ENCODE results near the gene CRYBG1. TPM values are rescaled to one million over a fixed set of nuclear protein-coding genes. Genes with fewer than 3 reads are reported as not detected.
A peak's percentile ranks its signal among the peaks of the same experiment; 100 is the strongest.

CRYBG1 gene
- total and polyA plus RNA-seq, 3 experiments from 2014 or later, result 19.4 to 32.3 (median 32.3) TPM

DNA sequence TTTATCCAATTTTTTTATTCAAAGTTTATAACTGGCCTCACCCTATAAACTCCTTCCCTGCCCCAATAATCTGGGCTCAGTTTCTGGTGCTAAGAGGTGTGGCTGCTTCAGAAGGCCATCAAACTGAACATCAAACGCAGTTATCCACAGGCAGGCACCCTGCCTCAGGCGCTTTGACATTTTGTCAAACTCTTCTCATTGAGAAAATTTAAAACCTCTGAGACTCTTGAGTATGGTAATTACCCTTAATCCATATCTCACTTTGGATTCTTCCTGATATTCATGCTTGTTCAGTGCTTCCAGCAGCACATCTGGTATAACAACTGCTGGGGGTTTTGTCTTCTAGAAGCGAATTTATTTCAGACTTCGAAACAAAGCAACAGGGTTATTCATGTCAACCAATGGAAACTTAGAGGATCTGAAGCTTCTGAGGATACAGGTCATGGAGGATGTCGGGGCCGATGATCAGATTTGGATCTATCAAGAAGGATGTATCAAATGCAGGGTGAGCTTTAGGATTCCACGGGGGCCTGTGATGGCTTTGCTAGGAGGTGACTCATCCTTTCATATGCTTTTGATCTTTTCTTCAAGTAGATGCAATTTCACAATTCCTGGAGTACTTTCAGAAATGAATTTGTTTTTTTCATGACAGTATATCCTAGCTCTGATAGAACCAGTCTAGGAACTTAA lies 200.6 kb downstream of the CRYBG1 start:
- CTCF ChIA-PET, result interaction anchor here (1.2 to 3.8 kb wide), 4 partner anchors 16 to 116 kb away, joined by 3 to 24 read pairs (median 12); no protein-coding TSS in a partner anchor
- POLR2A ChIA-PET, result interaction anchor here (0.9 kb wide), 1 partner anchor 49 kb away, joined by 4 read pairs; no protein-coding TSS in a partner anchor
- H3K27me3 ChIP-seq (ENCODE audit: insufficient read depth, low read length, poor library complexity, severe bottlenecking), result no peaks in the 10 kb centered on the region
- Mint-ChIP-seq H3K36me3 (peaks cover 0 to 89% (median 35%) of the 10 kb centered on the region in 3 donors), H3K27me3 (no peaks in the 10 kb centered on the region), H3K4me1 (peaks cover 0 to 6% (median 2%) of the 10 kb centered on the region in 3 donors), H3K4me3 (no peak overlapping the region), H3K9me3 (no peaks in the 10 kb centered on the region), H3K27ac (peak overlapping the region in 5 of 8 donors; percentile 27 to 87 (median 61))
- no peak for DNase-seq
- peaks cover 15% of the 10 kb centered on the region for H3K36me3 ChIP-seq (ENCODE audit: insufficient read depth, low read length)
- H3K4me3 ChIP-seq (ENCODE audit: low read length), result no peak overlapping the region
- H3K27ac ChIP-seq (ENCODE audit: low read depth, low read length), result no peak overlapping the region
- H3K9me3 ChIP-seq (ENCODE audit: low read length), result no peaks in the 10 kb centered on the region
- no peaks in the 10 kb centered on the region for H3K4me1 ChIP-seq (ENCODE audit: insufficient read depth, low read length)

GRCh38 chr6:106561686-106562405 lies 201.3 kb downstream of the CRYBG1 start:
- CTCF ChIA-PET, result interaction anchor here (1.2 to 3.8 kb wide), 4 partner anchors 16 to 117 kb away, joined by 3 to 24 read pairs (median 12); no protein-coding TSS in a partner anchor
- H3K27ac Mint-ChIP-seq, result peak overlapping the region in 5 of 8 donors; percentile 12 to 86 (median 27)
- no peaks in the 10 kb centered on the region for H3K9me3 Mint-ChIP-seq

GRCh38 chr6:106563614-106564013 lies 203.1 kb downstream of the CRYBG1 start:
- no peaks in the 10 kb centered on the region for H3K9me3 ChIP-seq (ENCODE audit: low read length)
- POLR2A ChIA-PET, result no interaction called here
- H3K36me3 ChIP-seq (ENCODE audit: insufficient read depth, low read length), result peaks cover 29% of the 10 kb centered on the region
- H3K27me3 ChIP-seq (ENCODE audit: insufficient read depth, low read length, poor library complexity, severe bottlenecking), result no peaks in the 10 kb centered on the region
- no peaks in the 10 kb centered on the region for H3K9me3 Mint-ChIP-seq
- CTCF ChIA-PET, result interaction anchor here (0.7 to 5.0 kb wide), 8 partner anchors 38 to 229 kb away, joined by 3 to 74 read pairs (median 5); no protein-coding TSS in a partner anchor
- DNase-seq, result no peak
- H3K4me1 Mint-ChIP-seq, result peaks cover 0 to 5% (median 2%) of the 10 kb centered on the region in 3 donors
- no peaks in the 10 kb centered on the region for H3K4me1 ChIP-seq (ENCODE audit: insufficient read depth, low read length)
- H3K4me3 Mint-ChIP-seq, result no peak overlapping the region
- H3K36me3 Mint-ChIP-seq, result peaks cover 0 to 90% (median 35%) of the 10 kb centered on the region in 3 donors
- H3K27ac ChIP-seq (ENCODE audit: low read depth, low read length), result no peak overlapping the region
- H3K4me3 ChIP-seq (ENCODE audit: low read length), result no peak overlapping the region
- no peaks in the 10 kb centered on the region for H3K27me3 Mint-ChIP-seq
- H3K27ac Mint-ChIP-seq, result peak overlapping the region in 4 of 8 donors; percentile 30 to 93 (median 50)

More at GRCh38 chr6:106561686-106562405, 201.3 kb downstream of the CRYBG1 start:
- Histone ChIP-seq H3K27ac (ENCODE audit: low read depth, low read length) (no peak overlapping the region), H3K27me3 (ENCODE audit: insufficient read depth, low read length, poor library complexity, severe bottlenecking) (no peaks in the 10 kb centered on the region), H3K9me3 (ENCODE audit: low read length) (no peaks in the 10 kb centered on the region), H3K4me3 (ENCODE audit: low read length) (no peak overlapping the region), H3K36me3 (ENCODE audit: insufficient read depth, low read length) (peaks cover 14% of the 10 kb centered on the region), H3K4me1 (ENCODE audit: insufficient read depth, low read length) (no peaks in the 10 kb centered on the region)
- POLR2A ChIA-PET, result interaction anchor here (0.6 to 0.9 kb wide), 2 partner anchors 49 to 1679 kb away, joined by 4 to 17 read pairs; no protein-coding TSS in a partner anchor
- Mint-ChIP-seq H3K27me3 (no peaks in the 10 kb centered on the region), H3K4me1 (peaks cover 0 to 5% (median 2%) of the 10 kb centered on the region in 3 donors), H3K36me3 (peaks cover 0 to 88% (median 39%) of the 10 kb centered on the region in 3 donors), H3K4me3 (no peak overlapping the region)
- DNase-seq, result no peak

- no peak for DNase-seq
- no peaks in the 10 kb centered on the region for H3K4me1 ChIP-seq (ENCODE audit: insufficient read depth, low read length)
- Mint-ChIP-seq H3K9me3 (no peaks in the 10 kb centered on the region), H3K36me3 (peaks cover 0 to 89% (median 34%) of the 10 kb centered on the region in 3 donors), H3K27ac (peak overlapping the region in 2 of 8 donors; percentile 36 to 93), H3K27me3 (no peaks in the 10 kb centered on the region), H3K4me1 (peaks cover 0 to 5% (median 2%) of the 10 kb centered on the region in 3 donors), H3K4me3 (no peak overlapping the region)
- POLR2A ChIA-PET, result no interaction called here
- CTCF ChIA-PET, result interaction anchor here (1.0 to 5.0 kb wide), 6 partner anchors 44 to 230 kb away, joined by 3 to 74 read pairs (median 21); no protein-coding TSS in a partner anchor
- H3K9me3 ChIP-seq (ENCODE audit: low read length), result no peaks in the 10 kb centered on the region
- no peak overlapping the region for H3K4me3 ChIP-seq (ENCODE audit: low read length)
- H3K36me3 ChIP-seq (ENCODE audit: insufficient read depth, low read length), result peaks cover 33% of the 10 kb centered on the region
- H3K27ac ChIP-seq (ENCODE audit: low read depth, low read length), result no peak overlapping the region
- no peaks in the 10 kb centered on the region for H3K27me3 ChIP-seq (ENCODE audit: insufficient read depth, low read length, poor library complexity, severe bottlenecking)
Measured at GRCh38 chr6:106564476-106564875, 204.0 kb downstream of the CRYBG1 start.

- H3K36me3 ChIP-seq (ENCODE audit: insufficient read depth, low read length), result peaks cover 23% of the 10 kb centered on the region
- no peaks in the 10 kb centered on the region for H3K27me3 ChIP-seq (ENCODE audit: insufficient read depth, low read length, poor library complexity, severe bottlenecking)
- no peak overlapping the region for H3K27ac ChIP-seq (ENCODE audit: low read depth, low read length)
- CTCF ChIA-PET, result interaction anchor here (0.7 to 4.0 kb wide), 2 partner anchors 56 to 124 kb away, joined by 3 to 26 read pairs; no protein-coding TSS in a partner anchor
- peaks cover 0 to 5% (median 2%) of the 10 kb centered on the region in 3 donors for H3K4me1 Mint-ChIP-seq
- H3K4me3 Mint-ChIP-seq, result no peak overlapping the region
- no peak overlapping the region for H3K4me3 ChIP-seq (ENCODE audit: low read length)
- no peaks in the 10 kb centered on the region for H3K4me1 ChIP-seq (ENCODE audit: insufficient read depth, low read length)
- H3K9me3 ChIP-seq (ENCODE audit: low read length), result no peaks in the 10 kb centered on the region
- no peaks in the 10 kb centered on the region for H3K9me3 Mint-ChIP-seq
- peaks cover 5 to 84% (median 28%) of the 10 kb centered on the region in 3 donors for H3K36me3 Mint-ChIP-seq
- POLR2A ChIA-PET, result no interaction called here
- H3K27ac Mint-ChIP-seq, result peak overlapping the region in 5 of 8 donors; percentile 4 to 70 (median 21)
- no peak for DNase-seq
- no peaks in the 10 kb centered on the region for H3K27me3 Mint-ChIP-seq
Measured at GRCh38 chr6:106568530-106568929, 208.0 kb downstream of the CRYBG1 start.

DNA sequence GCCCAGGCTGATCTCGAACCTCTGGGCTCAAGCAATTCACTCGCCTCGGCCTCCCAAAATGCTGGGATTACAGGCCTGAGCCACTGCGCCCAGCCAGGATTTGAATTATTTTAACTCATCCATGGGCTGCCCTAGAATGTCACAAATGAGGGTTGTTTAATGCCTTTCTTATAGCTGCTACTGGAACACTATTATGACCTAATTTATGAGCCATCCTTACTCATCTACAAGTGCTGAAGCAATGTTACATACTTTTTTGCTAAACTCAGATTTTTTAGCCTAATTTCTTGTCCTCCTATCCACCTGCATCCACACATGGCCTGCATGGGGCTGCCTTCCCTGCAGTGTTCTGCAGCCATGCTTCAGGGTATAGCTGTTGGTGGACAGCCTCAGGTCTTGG lies 208.9 kb downstream of the CRYBG1 start:
- Histone ChIP-seq H3K4me3 (ENCODE audit: low read length) (no peak overlapping the region), H3K27ac (ENCODE audit: low read depth, low read length) (no peak overlapping the region), H3K36me3 (ENCODE audit: insufficient read depth, low read length) (peaks cover 23% of the 10 kb centered on the region), H3K4me1 (ENCODE audit: insufficient read depth, low read length) (no peaks in the 10 kb centered on the region), H3K9me3 (ENCODE audit: low read length) (no peaks in the 10 kb centered on the region), H3K27me3 (ENCODE audit: insufficient read depth, low read length, poor library complexity, severe bottlenecking) (no peaks in the 10 kb centered on the region)
- DNase-seq, result no peak
- ChIA-PET POLR2A (no interaction called here), CTCF (interaction anchor here (1.5 to 4.0 kb wide), 2 partner anchors 125 to 226 kb away, joined by 3 to 26 read pairs; no protein-coding TSS in a partner anchor)
- Mint-ChIP-seq H3K27me3 (no peaks in the 10 kb centered on the region), H3K36me3 (peaks cover 5 to 75% (median 24%) of the 10 kb centered on the region in 3 donors), H3K9me3 (no peaks in the 10 kb centered on the region), H3K27ac (peak overlapping the region in 3 of 8 donors; percentile 17 to 33 (median 24)), H3K4me3 (no peak overlapping the region), H3K4me1 (peaks cover 0 to 5% (median 2%) of the 10 kb centered on the region in 3 donors)

- ChIA-PET POLR2A (no interaction called here), CTCF (interaction anchor here (1.1 to 1.8 kb wide), 4 partner anchors 8 to 131 kb away, joined by 3 to 4 read pairs (median 3); no protein-coding TSS in a partner anchor)
- peaks cover 5 to 69% (median 19%) of the 10 kb centered on the region in 3 donors for H3K36me3 Mint-ChIP-seq
- no peaks in the 10 kb centered on the region for H3K4me1 Mint-ChIP-seq
- H3K4me3 ChIP-seq (ENCODE audit: low read length), result no peak overlapping the region
- H3K9me3 Mint-ChIP-seq, result no peaks in the 10 kb centered on the region
- no peak overlapping the region for H3K4me3 Mint-ChIP-seq
- H3K27ac ChIP-seq (ENCODE audit: low read depth, low read length), result no peak overlapping the region
- H3K27me3 Mint-ChIP-seq, result no peaks in the 10 kb centered on the region
- peak overlapping the region in 3 of 8 donors; percentile 34 to 85 (median 63) for H3K27ac Mint-ChIP-seq
- H3K27me3 ChIP-seq (ENCODE audit: insufficient read depth, low read length, poor library complexity, severe bottlenecking), result no peaks in the 10 kb centered on the region
- H3K4me1 ChIP-seq (ENCODE audit: insufficient read depth, low read length), result no peaks in the 10 kb centered on the region
- H3K9me3 ChIP-seq (ENCODE audit: low read length), result no peaks in the 10 kb centered on the region
- peaks cover 19% of the 10 kb centered on the region for H3K36me3 ChIP-seq (ENCODE audit: insufficient read depth, low read length)
- DNase-seq, result no peak
Measured at GRCh38 chr6:106572436-106572835, 211.9 kb downstream of the CRYBG1 start.
